ENCODE data around the gene TRIM61.

GRCh38 chr4:164926301-164926700 is 51.2 kb downstream of the TRIM61 start:
- TF ChIP-seq POLR2A (IDR thresholded peaks at IDR 0.05) = no peak
- no peak for TF ChIP-seq CTCF (IDR thresholded peaks at IDR 0.05)

Data from vagina (tissue), 2 donors.